GM08714 (cell line): ENCODE data around the gene TPP1.

Source experiments
- H3K4me3 ChIP-seq: fragments of 200-500 bp; sonication (Bioruptor generic); 2 replicates; pipeline ENCODE4 v1.5.1; 2014; ENCODE audit warnings: mild to moderate bottlenecking, low read length, inconsistent platforms
- ZNF274 ChIP-seq: IDR thresholded peaks from 2 replicates; pipeline ENCODE4 v1.6.1; 2012; ENCODE audit warnings: mild to moderate bottlenecking, low read depth, low read length

The TPP1 gene

GRCh38 chr11:6638429-6638828 lies 19.2 kb upstream of the TPP1 start:
- no peak overlapping the region for H3K4me3 ChIP-seq
- TF ChIP-seq ZNF274, result no peak

GRCh38 chr11:6637871-6638270 lies 18.6 kb upstream of the TPP1 start:
- TF ChIP-seq ZNF274, result no peak
- H3K4me3 ChIP-seq, result no peak overlapping the region

- no peak for TF ChIP-seq ZNF274
- no peak overlapping the region for H3K4me3 ChIP-seq
Measured at GRCh38 chr11:6636480-6636879, 17.3 kb upstream of the TPP1 start.

- TF ChIP-seq ZNF274, result no peak
- no peak overlapping the region for H3K4me3 ChIP-seq
Measured at GRCh38 chr11:6635082-6635932, 16.1 kb upstream of the TPP1 start.

DNA sequence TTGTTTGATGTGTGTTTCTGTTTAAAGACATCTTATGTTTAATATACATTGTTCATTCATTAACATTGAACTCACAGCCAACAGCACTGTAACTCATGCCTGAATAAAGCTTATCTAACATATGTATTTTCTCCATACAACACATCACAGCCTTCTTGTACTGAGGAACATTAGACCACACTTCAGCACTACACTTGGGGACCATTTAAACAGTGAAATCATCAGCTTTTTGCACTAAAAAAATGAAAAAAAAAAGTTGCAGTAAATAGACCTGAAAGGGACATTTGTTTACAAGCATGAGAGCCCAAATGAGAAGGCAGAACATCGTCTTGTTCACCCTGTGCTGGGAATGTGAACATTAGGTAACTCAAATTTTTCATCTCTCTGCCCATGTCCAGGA lies 15.3 kb upstream of the TPP1 start:
- TF ChIP-seq ZNF274, result no peak
- H3K4me3 ChIP-seq, result no peak overlapping the region

DNA sequence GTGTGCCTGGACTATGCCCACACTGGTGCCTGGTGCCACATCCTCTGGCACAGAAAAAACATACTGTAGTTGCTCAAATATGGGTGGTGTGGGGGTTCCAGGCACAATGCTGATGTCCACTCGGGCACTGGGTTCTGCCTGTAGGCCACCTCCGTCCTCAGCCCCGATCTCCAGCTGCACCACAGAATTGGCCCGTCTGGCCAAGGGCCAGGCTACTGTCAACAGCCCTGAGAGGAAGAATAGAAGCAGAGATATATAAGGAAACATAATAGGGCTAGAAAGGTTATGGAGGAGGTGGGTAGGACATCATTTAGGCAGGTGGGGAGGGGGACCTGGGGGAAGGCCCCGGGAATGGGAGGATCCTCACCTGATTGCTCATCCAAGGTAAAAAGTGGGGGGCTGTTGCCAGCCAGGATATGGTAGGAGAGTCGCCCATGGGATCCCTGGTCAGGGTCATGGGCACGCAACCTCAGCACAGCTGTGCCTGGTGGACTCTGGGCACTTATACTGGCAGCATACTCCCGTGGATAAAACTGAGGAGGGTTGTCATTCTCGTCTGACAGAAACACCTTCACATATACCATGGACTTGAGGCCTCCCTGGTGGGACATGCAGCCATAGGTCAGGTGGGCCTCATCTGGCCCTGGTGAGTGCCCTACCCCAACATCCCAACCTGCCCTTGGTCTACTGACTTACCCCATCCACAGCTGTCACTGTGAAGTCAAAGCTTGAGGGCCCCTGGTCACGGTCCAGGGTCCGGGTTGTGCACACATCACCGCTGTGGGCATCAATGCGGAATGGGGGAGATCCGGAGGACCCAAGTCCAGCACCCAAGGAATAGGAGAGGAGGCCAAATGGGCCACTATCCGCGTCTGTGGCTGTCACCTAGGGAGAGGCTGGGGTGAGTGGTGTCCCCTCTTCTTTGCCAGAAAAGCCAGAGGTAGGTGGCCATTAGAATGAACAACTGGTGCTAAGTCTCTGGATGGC lies 14.5 kb upstream of the TPP1 start:
- H3K4me3 ChIP-seq, result no peak overlapping the region
- TF ChIP-seq ZNF274, result no peak

DNA sequence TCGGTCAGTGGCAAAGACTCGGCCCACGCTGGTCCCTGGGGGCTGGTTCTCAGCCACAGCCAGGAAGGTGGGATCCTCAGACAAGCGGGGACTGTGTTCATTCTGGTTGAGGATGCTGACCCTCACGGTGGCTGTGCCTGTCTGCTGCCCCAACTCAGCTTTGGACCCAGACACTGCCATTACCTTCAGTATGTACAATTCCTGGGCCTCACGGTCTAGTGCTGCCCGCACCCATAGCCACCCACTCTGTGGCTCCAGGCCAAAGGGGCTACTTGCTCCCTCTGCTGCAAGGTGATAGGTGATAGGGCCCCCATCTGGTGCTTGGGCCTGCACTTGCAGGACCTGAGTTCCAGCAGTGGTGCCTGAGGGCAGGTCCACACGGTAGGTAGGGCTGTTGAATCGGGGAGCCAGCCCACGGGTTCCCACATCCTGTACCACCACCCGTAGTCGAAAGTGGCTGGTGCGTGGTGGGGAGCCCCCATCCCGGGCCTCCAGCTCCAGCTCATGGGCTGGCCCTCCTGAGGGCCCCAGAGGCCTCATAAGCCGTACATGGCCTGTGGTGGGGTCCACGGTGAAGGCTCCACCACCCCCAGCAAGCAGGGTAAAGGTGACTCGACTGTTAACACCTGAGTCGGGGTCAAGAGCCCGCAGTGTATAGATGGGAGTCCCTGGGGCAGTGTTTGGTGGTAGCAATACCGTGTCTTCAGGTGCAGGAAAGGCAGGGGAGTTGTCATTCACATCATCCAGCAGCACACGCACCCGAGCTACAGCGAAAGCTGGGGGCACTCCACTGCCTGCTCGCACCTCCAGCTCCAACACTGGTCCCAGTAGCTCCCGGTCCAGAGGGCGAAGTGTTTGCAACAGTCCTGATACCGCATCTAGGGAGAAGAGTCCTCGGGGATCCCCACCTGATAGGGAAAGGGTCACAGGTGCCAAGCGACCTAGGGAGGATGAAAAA lies 13.2 kb upstream of the TPP1 start:
- TF ChIP-seq ZNF274, result no peak
- H3K4me3 ChIP-seq, result no peak overlapping the region

- TF ChIP-seq ZNF274, result no peak
- no peak overlapping the region for H3K4me3 ChIP-seq
Measured at GRCh38 chr11:6631361-6631890, 12.2 kb upstream of the TPP1 start.

- H3K4me3 ChIP-seq, result no peak overlapping the region
- TF ChIP-seq ZNF274, result no peak
Measured at GRCh38 chr11:6630632-6631291, 11.5 kb upstream of the TPP1 start.

- no peak overlapping the region for H3K4me3 ChIP-seq
- no peak for TF ChIP-seq ZNF274
Measured at GRCh38 chr11:6629892-6630631, 10.8 kb upstream of the TPP1 start.

GRCh38 chr11:6629573-6629891 lies 10.3 kb upstream of the TPP1 start:
- no peak overlapping the region for H3K4me3 ChIP-seq
- TF ChIP-seq ZNF274, result no peak

DNA sequence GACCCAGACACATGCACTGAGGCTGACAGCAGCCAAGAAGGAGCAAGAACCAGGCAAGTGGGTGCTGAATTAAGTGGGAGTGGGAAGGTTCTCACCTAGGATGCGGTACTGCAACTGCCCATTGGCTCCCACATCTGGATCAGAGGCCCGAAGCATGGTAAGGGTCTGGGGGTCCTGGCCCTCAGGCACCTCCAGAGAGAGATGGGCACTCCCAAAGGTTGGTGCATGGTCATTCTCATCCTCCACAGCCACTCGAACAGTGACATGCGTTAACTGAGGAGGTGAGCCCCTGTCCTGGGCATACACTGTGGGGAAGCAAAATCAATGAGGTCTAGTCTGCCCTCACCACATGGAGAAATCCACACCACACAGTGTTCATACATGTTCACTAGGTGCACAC lies 9.3 kb upstream of the TPP1 start:
- no peak for TF ChIP-seq ZNF274
- H3K4me3 ChIP-seq, result no peak overlapping the region
